ENCODE results near the gene TLX1.
A peak's percentile ranks its signal among the peaks of the same experiment; 100 is the strongest.

Gene TLX1

DNA sequence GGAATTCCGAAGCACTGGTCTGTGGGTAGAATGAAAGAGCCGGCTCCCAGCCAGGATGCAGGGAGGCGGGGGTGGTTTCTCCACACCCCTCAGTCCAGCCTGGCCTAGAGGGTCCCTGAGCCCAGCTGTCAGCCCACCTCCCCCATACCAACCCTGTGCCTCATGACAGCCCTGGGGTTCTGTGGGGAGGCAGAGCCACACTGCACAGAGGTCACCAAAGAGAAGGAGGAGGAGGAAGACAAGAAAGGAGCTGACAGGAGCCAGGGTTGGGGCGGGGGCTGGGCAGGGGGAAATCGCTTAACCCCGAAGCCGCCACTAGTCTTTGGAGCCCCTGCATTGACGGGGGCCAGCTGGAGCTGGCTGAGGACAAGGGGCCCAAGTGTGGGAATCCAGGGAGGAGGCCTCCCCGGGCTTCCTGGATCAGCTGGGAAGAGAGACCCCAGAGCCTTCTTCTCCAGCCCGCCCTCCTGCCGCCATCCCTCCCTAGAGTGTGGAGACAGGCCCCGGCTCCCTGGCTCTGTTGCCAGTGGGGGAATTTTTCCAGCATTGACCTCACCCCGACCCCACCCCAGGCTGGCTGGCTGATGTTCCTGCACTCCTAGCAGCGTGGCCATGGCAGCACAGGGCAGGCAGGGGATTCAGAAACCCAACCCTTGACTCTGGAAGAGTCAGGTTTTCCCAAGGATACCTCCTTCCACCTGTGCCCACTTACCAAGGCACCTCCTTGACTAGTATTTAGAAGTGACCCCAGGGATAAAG, 36.8 kb upstream of the TLX1 start:
- H3K14ac ChIP-seq (ENCODE audit: low read length), result no peak overlapping the region
- peaks cover 0 to 2% of the 10 kb centered on the region in 2 experiments for H3K4me1 ChIP-seq (ENCODE audit: control insufficient read depth in 1 of 2, insufficient read depth in 2 of 2, low read length in 2 of 2)
- no peak overlapping the region for H3K4me3 ChIP-seq (ENCODE audit: low read depth, low read length)
- no peak overlapping the region for H4K8ac ChIP-seq (ENCODE audit: low read depth, low read length)
- H4K91ac ChIP-seq (ENCODE audit: low read depth, low read length), result no peak overlapping the region
- no peak overlapping the region for H3K4ac ChIP-seq (ENCODE audit: low read depth, low read length)
- no peaks in the 10 kb centered on the region for H3K36me3 ChIP-seq (ENCODE audit: control insufficient read depth in 1 of 2, insufficient read depth in 2 of 2, low read length in 2 of 2)
- no peak for DNase-seq
- H3K18ac ChIP-seq (ENCODE audit: low read length), result no peak overlapping the region
- H2BK12ac ChIP-seq (ENCODE audit: low read length), result no peak overlapping the region
- no peak overlapping the region for H2BK120ac ChIP-seq (ENCODE audit: insufficient read depth, low read length, poor library complexity)
- WGBS (ENCODE audit: extremely low coverage, insufficient coverage, insufficient read length), result no CpG with 5 or more reads among the region's 14 CpGs
- no peak overlapping the region for H2AK5ac ChIP-seq (ENCODE audit: low read length)
- H2BK5ac ChIP-seq (ENCODE audit: low read depth, low read length, poor library complexity), result no peak overlapping the region
- H3K79me1 ChIP-seq (ENCODE audit: low read length), result no peaks in the 10 kb centered on the region
- H3K27ac ChIP-seq (ENCODE audit: low read depth, low read length), result no peak overlapping the region
- H3K23ac ChIP-seq (ENCODE audit: low read length), result no peak overlapping the region
- H4K12ac ChIP-seq (ENCODE audit: low read depth, low read length), result no peak overlapping the region
- H3K9me3 ChIP-seq (ENCODE audit: insufficient read depth, low read depth, low read length), result no peaks in the 10 kb centered on the region
- H3K79me2 ChIP-seq (ENCODE audit: control insufficient read depth, insufficient read depth, low read length, poor library complexity), result no peaks in the 10 kb centered on the region
- H3K4me2 ChIP-seq (ENCODE audit: low read length), result no peak overlapping the region
- H3K27me3 ChIP-seq (ENCODE audit: insufficient read depth, low read length), result no peaks in the 10 kb centered on the region
- H3K9ac ChIP-seq (ENCODE audit: low read length), result no peak overlapping the region
- no peak overlapping the region for H2AFZ ChIP-seq (ENCODE audit: insufficient read depth, low read length, poor library complexity)

DNA sequence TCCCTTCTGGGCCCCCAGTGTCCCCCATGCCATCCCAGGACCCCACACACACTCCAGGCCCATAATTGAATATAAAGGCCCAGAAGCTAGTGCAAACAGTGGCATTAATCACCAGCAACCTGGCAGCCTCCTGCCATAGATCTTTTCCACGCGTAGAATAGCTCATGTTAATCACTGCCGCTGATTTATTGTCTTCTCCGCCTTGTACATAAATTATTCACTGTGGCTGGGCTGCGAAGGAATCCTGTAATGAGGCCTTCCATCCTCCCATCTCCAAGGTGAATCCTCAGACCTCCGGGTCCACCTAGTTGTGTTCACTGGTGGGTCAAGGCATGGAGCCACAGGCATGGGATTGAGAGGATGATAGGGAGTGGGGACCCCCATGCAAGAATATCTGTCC, 36.1 kb upstream of the TLX1 start:
- Histone ChIP-seq H4K91ac (ENCODE audit: low read depth, low read length) (no peak overlapping the region), H2AK5ac (ENCODE audit: low read length) (no peak overlapping the region), H3K23ac (ENCODE audit: low read length) (no peak overlapping the region), H3K79me1 (ENCODE audit: low read length) (no peaks in the 10 kb centered on the region), H3K4me1 (ENCODE audit: control insufficient read depth in 1 of 2, insufficient read depth in 2 of 2, low read length in 2 of 2) (peaks cover 0 to 2% of the 10 kb centered on the region in 2 experiments), H2AFZ (ENCODE audit: insufficient read depth, low read length, poor library complexity) (no peak overlapping the region), H3K4ac (ENCODE audit: low read depth, low read length) (no peak overlapping the region), H3K27ac (ENCODE audit: low read depth, low read length) (no peak overlapping the region), H3K36me3 (ENCODE audit: control insufficient read depth in 1 of 2, insufficient read depth in 2 of 2, low read length in 2 of 2) (no peaks in the 10 kb centered on the region), H4K12ac (ENCODE audit: low read depth, low read length) (no peak overlapping the region), H2BK12ac (ENCODE audit: low read length) (no peak overlapping the region), H3K9me3 (ENCODE audit: insufficient read depth, low read depth, low read length) (no peaks in the 10 kb centered on the region), H3K9ac (ENCODE audit: low read length) (no peak overlapping the region), H3K79me2 (ENCODE audit: control insufficient read depth, insufficient read depth, low read length, poor library complexity) (no peaks in the 10 kb centered on the region), H3K27me3 (ENCODE audit: insufficient read depth, low read length) (no peaks in the 10 kb centered on the region), H2BK120ac (ENCODE audit: insufficient read depth, low read length, poor library complexity) (no peak overlapping the region), H4K8ac (ENCODE audit: low read depth, low read length) (no peak overlapping the region), H2BK5ac (ENCODE audit: low read depth, low read length, poor library complexity) (no peak overlapping the region), H3K4me3 (ENCODE audit: low read depth, low read length) (no peak overlapping the region), H3K18ac (ENCODE audit: low read length) (no peak overlapping the region), H3K4me2 (ENCODE audit: low read length) (no peak overlapping the region), H3K14ac (ENCODE audit: low read length) (no peak overlapping the region)
- no peak for DNase-seq
- no CpG with 5 or more reads among the region's 6 CpGs for WGBS (ENCODE audit: extremely low coverage, insufficient coverage, insufficient read length)

DNA sequence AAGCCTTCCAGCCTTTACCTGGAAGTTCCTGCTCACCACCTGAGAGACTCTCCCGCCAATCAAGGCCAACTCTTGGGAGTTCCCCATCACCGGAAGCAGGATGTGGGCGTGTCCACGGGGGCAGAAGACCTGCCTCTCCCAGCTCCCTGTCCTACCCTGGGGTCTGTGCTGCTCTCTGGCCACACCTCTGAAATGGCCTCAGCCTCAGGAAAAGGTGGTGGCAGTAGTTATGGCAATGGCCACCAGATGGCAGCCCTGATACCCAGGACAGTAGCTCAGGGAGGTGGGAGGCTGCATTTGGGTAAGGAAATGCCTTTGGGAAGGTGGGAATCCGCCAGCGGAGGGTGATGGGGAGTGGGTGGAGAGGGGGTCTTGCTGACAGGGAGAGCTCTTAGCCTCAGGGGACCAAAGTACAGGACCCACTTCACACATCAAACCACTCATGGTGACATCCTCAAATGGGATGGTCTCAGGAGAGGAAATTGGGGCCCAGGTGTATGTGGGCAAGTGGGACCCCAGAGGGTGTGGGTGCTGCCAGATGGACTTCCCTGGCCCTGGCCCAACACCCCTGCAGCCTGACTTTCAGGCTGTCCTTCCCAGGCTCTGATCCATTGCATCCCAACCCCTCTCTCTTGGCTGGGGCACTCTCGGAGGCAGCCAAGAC, 35.4 kb upstream of the TLX1 start:
- Histone ChIP-seq H3K14ac (ENCODE audit: low read length) (no peak overlapping the region), H3K27me3 (ENCODE audit: insufficient read depth, low read length) (no peaks in the 10 kb centered on the region), H2BK12ac (ENCODE audit: low read length) (no peak overlapping the region), H3K36me3 (ENCODE audit: control insufficient read depth in 1 of 2, insufficient read depth in 2 of 2, low read length in 2 of 2) (no peaks in the 10 kb centered on the region), H3K9me3 (ENCODE audit: insufficient read depth, low read depth, low read length) (no peaks in the 10 kb centered on the region), H3K23ac (ENCODE audit: low read length) (no peak overlapping the region), H3K27ac (ENCODE audit: low read depth, low read length) (no peak overlapping the region), H3K79me2 (ENCODE audit: control insufficient read depth, insufficient read depth, low read length, poor library complexity) (no peaks in the 10 kb centered on the region), H2BK120ac (ENCODE audit: insufficient read depth, low read length, poor library complexity) (no peak overlapping the region), H3K4me1 (ENCODE audit: control insufficient read depth in 1 of 2, insufficient read depth in 2 of 2, low read length in 2 of 2) (peaks cover 0 to 2% of the 10 kb centered on the region in 2 experiments), H2AK5ac (ENCODE audit: low read length) (no peak overlapping the region), H2AFZ (ENCODE audit: insufficient read depth, low read length, poor library complexity) (no peak overlapping the region), H3K4me3 (ENCODE audit: low read depth, low read length) (no peak overlapping the region), H3K4ac (ENCODE audit: low read depth, low read length) (no peak overlapping the region), H4K8ac (ENCODE audit: low read depth, low read length) (no peak overlapping the region), H2BK5ac (ENCODE audit: low read depth, low read length, poor library complexity) (no peak overlapping the region), H3K9ac (ENCODE audit: low read length) (no peak overlapping the region), H3K79me1 (ENCODE audit: low read length) (no peaks in the 10 kb centered on the region), H3K4me2 (ENCODE audit: low read length) (no peak overlapping the region), H4K12ac (ENCODE audit: low read depth, low read length) (no peak overlapping the region), H3K18ac (ENCODE audit: low read length) (no peak overlapping the region), H4K91ac (ENCODE audit: low read depth, low read length) (no peak overlapping the region)
- peak; percentile 71 to 88 for DNase-seq
- no CpG with 5 or more reads among the region's 7 CpGs for WGBS (ENCODE audit: extremely low coverage, insufficient coverage, insufficient read length)

DNA sequence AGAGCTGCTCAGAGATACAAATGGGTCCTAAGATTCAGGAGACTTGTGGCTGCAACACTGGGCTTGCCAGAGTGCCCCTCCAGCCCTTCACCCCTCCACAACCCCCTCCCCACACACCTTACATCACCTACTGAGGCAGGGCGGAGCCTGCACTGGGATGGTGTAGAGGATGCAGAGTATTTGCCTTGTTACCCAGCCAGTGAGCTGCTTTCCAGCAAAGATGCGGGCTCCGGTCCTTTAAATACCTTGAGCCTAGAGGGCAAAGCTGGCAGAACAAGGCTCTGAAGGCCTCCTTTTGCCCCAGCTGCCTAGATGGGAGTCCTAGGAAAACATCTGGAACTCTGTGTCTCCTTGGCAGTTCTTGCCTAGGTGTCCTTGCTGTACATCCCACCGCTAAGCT, 34.7 kb upstream of the TLX1 start:
- no peak overlapping the region for H3K4ac ChIP-seq (ENCODE audit: low read depth, low read length)
- H3K4me1 ChIP-seq (ENCODE audit: control insufficient read depth in 1 of 2, insufficient read depth in 2 of 2, low read length in 2 of 2), result peaks cover 0 to 2% of the 10 kb centered on the region in 2 experiments
- no peak overlapping the region for H3K23ac ChIP-seq (ENCODE audit: low read length)
- H3K14ac ChIP-seq (ENCODE audit: low read length), result no peak overlapping the region
- no peak overlapping the region for H2BK5ac ChIP-seq (ENCODE audit: low read depth, low read length, poor library complexity)
- H4K12ac ChIP-seq (ENCODE audit: low read depth, low read length), result no peak overlapping the region
- no peaks in the 10 kb centered on the region for H3K79me1 ChIP-seq (ENCODE audit: low read length)
- H4K8ac ChIP-seq (ENCODE audit: low read depth, low read length), result no peak overlapping the region
- no peaks in the 10 kb centered on the region for H3K79me2 ChIP-seq (ENCODE audit: control insufficient read depth, insufficient read depth, low read length, poor library complexity)
- no peak overlapping the region for H2BK12ac ChIP-seq (ENCODE audit: low read length)
- no peak for DNase-seq
- H3K9me3 ChIP-seq (ENCODE audit: insufficient read depth, low read depth, low read length), result no peaks in the 10 kb centered on the region
- H2AFZ ChIP-seq (ENCODE audit: insufficient read depth, low read length, poor library complexity), result no peak overlapping the region
- no CpG with 5 or more reads among the region's 4 CpGs for WGBS (ENCODE audit: extremely low coverage, insufficient coverage, insufficient read length)
- no peak overlapping the region for H4K91ac ChIP-seq (ENCODE audit: low read depth, low read length)
- no peak overlapping the region for H3K4me2 ChIP-seq (ENCODE audit: low read length)
- H3K4me3 ChIP-seq (ENCODE audit: low read depth, low read length), result no peak overlapping the region
- no peak overlapping the region for H2AK5ac ChIP-seq (ENCODE audit: low read length)
- no peak overlapping the region for H3K27ac ChIP-seq (ENCODE audit: low read depth, low read length)
- H3K36me3 ChIP-seq (ENCODE audit: control insufficient read depth in 1 of 2, insufficient read depth in 2 of 2, low read length in 2 of 2), result no peaks in the 10 kb centered on the region
- no peak overlapping the region for H2BK120ac ChIP-seq (ENCODE audit: insufficient read depth, low read length, poor library complexity)
- H3K27me3 ChIP-seq (ENCODE audit: insufficient read depth, low read length), result no peaks in the 10 kb centered on the region
- no peak overlapping the region for H3K18ac ChIP-seq (ENCODE audit: low read length)
- no peak overlapping the region for H3K9ac ChIP-seq (ENCODE audit: low read length)
